Breast epithelium (tissue), 4 donors: Measurements from ENCODE around the gene RALGAPA1. TPM values are rescaled to one million over a fixed set of nuclear protein-coding genes. Genes with fewer than 3 reads are reported as not detected.

Experiments used
- DNase-seq, 2 donors: peaks; one replicate each; pipeline ENCODE4 v3.0.0-alpha.2; 2019; ENCODE audit warnings: low spot score in 2 of 2
- H3K27ac ChIP-seq, 2 donors: fragments of 200-600 bp; sonication (generic) in 1 of 2; one replicate each; pipeline ENCODE4 v1.5.1; 2016 to 2019; ENCODE audit warnings: mild to moderate bottlenecking in 1 of 2
- H3K27me3 ChIP-seq, 2 donors: fragments of 200-600 bp; sonication (generic) in 1 of 2; one replicate each; pipeline versions ENCODE4 v1.5.1 to v1.6.0; 2017 to 2019; ENCODE audit warnings: control low read depth in 1 of 2, mild to moderate bottlenecking in 1 of 2
- H3K36me3 ChIP-seq: fragments of 200-600 bp; one replicate; pipeline ENCODE4 v1.5.1; 2019
- H3K4me1 ChIP-seq, 2 donors: fragments of 200-600 bp; sonication (generic); one replicate each; pipeline ENCODE4 v1.5.1; 2016 to 2019; ENCODE audit warnings: control low read depth in 1 of 2
- H3K4me3 ChIP-seq, 3 donors: fragments of 200-600 bp; sonication (generic); 1 replicate in 2 of 3; 2 replicates in 1 of 3; pipeline ENCODE4 v1.5.1; 2016 to 2019; ENCODE audit warnings: mild to moderate bottlenecking in 3 of 3, moderate library complexity in 2 of 3
- H3K9me3 ChIP-seq, 2 donors: fragments of 200-600 bp; sonication (generic) in 1 of 2; one replicate each; pipeline ENCODE4 v1.5.1; 2016 to 2019; ENCODE audit warnings: control low read depth in 1 of 2
- CTCF ChIP-seq, 3 donors: fragments of 450-650 bp; IDR thresholded peaks; one replicate each; pipeline ENCODE4 v1.5.1; 2016 to 2017; ENCODE audit warnings: antibody characterized with exemption in 3 of 3, mild to moderate bottlenecking in 3 of 3, moderate library complexity in 3 of 3
- POLR2A ChIP-seq: fragments of 450-650 bp; IDR thresholded peaks from one replicate; pipeline ENCODE4 v1.6.1; 2016; ENCODE audit warnings: antibody characterized with exemption, mild to moderate bottlenecking, moderate library complexity
- POLR2AphosphoS5 ChIP-seq, 3 donors: sonication (generic); formaldehyde crosslinking; IDR thresholded peaks; one replicate each; pipeline ENCODE4 v1.6.1; 2017; ENCODE audit warnings: antibody characterized with exemption in 3 of 3
- intact Hi-C: fragments of 100-400 bp; cut with DNase I; formaldehyde crosslinking; loops from one replicate; pipeline ENCODE4 v1.15.1; 2023; ENCODE audit warnings: low total_unique reads
- total RNA-seq, 3 donors: library from RNA; depleted of rRNA; stranded (reverse); fragments of >200 nt; gene quantifications; one replicate each; pipeline ENCODE4 v1.1.0, GENCODE V29; 2016

RALGAPA1 gene
- total RNA-seq, 3 donors from 2014 or later, result 52.2 to 136 (median 103) TPM

- no peaks in the 10 kb centered on the region for H3K9me3 ChIP-seq
- TF ChIP-seq CTCF (IDR thresholded peaks at IDR 0.05), result no peak
- TF ChIP-seq POLR2AphosphoS5 (IDR thresholded peaks at IDR 0.05), result no peak
- no peak for TF ChIP-seq POLR2A
- H3K27ac ChIP-seq, result no peak overlapping the region
- no peaks in the 10 kb centered on the region for H3K4me1 ChIP-seq
- intact Hi-C loops, result no loop called here
- H3K27me3 ChIP-seq, result no peaks in the 10 kb centered on the region
- H3K36me3 ChIP-seq, result no peaks in the 10 kb centered on the region
- no peak for DNase-seq
- no peak overlapping the region for H3K4me3 ChIP-seq
Observed at GRCh38 chr14:35819591-35820540, 10.8 kb upstream of the RALGAPA1 start.

GRCh38 chr14:35818346-35819115 lies 9.4 kb upstream of the RALGAPA1 start:
- intact Hi-C loops, result no loop called here
- Histone ChIP-seq H3K9me3 (no peaks in the 10 kb centered on the region), H3K4me3 (no peak overlapping the region), H3K4me1 (no peaks in the 10 kb centered on the region), H3K36me3 (no peaks in the 10 kb centered on the region), H3K27ac (no peak overlapping the region), H3K27me3 (no peaks in the 10 kb centered on the region)
- TF ChIP-seq POLR2AphosphoS5 (IDR thresholded peaks at IDR 0.05) (no peak), CTCF (IDR thresholded peaks at IDR 0.05) (peak; percentile 50 to 66 (median 63))
- no peak for DNase-seq

GRCh38 chr14:35814371-35815005 lies 5.4 kb upstream of the RALGAPA1 start:
- H3K9me3 ChIP-seq, result no peaks in the 10 kb centered on the region
- DNase-seq, result no peak
- H3K4me1 ChIP-seq, result no peaks in the 10 kb centered on the region
- H3K36me3 ChIP-seq, result no peaks in the 10 kb centered on the region
- TF ChIP-seq CTCF (IDR thresholded peaks at IDR 0.05) (peak in 1 of 3 donors; percentile 27), POLR2A (no peak), POLR2AphosphoS5 (IDR thresholded peaks at IDR 0.05) (no peak)
- no peaks in the 10 kb centered on the region for H3K27me3 ChIP-seq
- intact Hi-C loops, result no loop called here
- no peak overlapping the region for H3K27ac ChIP-seq
- H3K4me3 ChIP-seq, result no peak overlapping the region

GRCh38 chr14:35810963-35811362 lies 1.9 kb upstream of the RALGAPA1 start:
- Histone ChIP-seq H3K9me3 (no peaks in the 10 kb centered on the region), H3K27ac (no peak overlapping the region), H3K4me1 (no peaks in the 10 kb centered on the region), H3K36me3 (no peaks in the 10 kb centered on the region), H3K4me3 (no peak overlapping the region), H3K27me3 (no peaks in the 10 kb centered on the region)
- no peak for DNase-seq
- intact Hi-C loops, result no loop called here
- TF ChIP-seq POLR2A (no peak), CTCF (IDR thresholded peaks at IDR 0.05) (no peak), POLR2AphosphoS5 (IDR thresholded peaks at IDR 0.05) (no peak)
